ENCODE data around the gene VPREB3.

- TF ChIP-seq CTCF (IDR thresholded peaks at IDR 0.05) (no peak), EZH2 (IDR thresholded peaks at IDR 0.05) (no peak)
Measured at GRCh38 chr22:23803001-23803819, 49.0 kb upstream of the VPREB3 start.
